GM12892 (cell line): ENCODE data around the gene PLOD1.

Experiments used
- POLR2A ChIP-seq: IDR thresholded peaks from 2 replicates; pipeline ENCODE4 v1.6.1; 2011; ENCODE audit warnings: low read depth, low read length, control low read depth
- POLR2AphosphoS5 ChIP-seq: IDR thresholded peaks from 2 replicates; pipeline ENCODE4 v1.6.1; 2011; ENCODE audit warnings: low read depth, low read length, control low read depth
- TAF1 ChIP-seq: IDR thresholded peaks from 2 replicates; pipeline ENCODE4 v1.6.1; 2011; ENCODE audit warnings: low read depth, mild to moderate bottlenecking, control low read depth, low read length, borderline replicate concordance

DNA sequence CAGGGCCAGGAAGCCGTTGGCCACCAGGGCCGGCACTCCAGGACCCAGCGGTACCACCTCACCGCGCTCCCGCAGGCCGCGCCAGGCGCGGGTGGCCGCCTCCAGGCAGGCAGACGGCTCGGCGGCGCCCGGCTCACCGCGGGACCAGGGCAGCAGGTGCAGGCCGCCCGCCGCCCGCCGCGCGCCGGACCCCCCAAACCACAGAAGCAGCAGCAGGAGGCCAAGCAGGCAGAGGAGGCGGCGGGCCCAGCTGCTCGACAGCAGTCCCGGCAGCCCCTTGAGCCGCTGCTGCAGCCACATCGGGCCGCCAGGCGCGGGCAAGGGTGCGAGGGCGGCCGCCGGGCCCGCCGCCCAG lies 8.6 kb upstream of the PLOD1 start:
- TF ChIP-seq POLR2A (no peak), TAF1 (no peak), POLR2AphosphoS5 (no peak)
